Panc1 (cell line): Measurements from ENCODE around the gene ABCC3. TPM values are rescaled to one million over a fixed set of nuclear protein-coding genes. Genes with fewer than 3 reads are reported as not detected.
A peak's percentile ranks its signal among the peaks of the same experiment; 100 is the strongest.

ENCODE experiments used
- ATAC-seq: fragments of 200-7000 bp; cut with Tn5 transposase; 2 replicates; pipeline ENCODE4 v1.9.1; 2020; ENCODE audit warnings: mild to moderate bottlenecking, moderate library complexity
- BruUV-seq: library from RNA; stranded (reverse); fragments of 400-500 nt; replicated peaks from 2 replicates; lab custom pipeline; 2021; lab: Mats Ljungman, UMichigan
- CTCF ChIA-PET: fragments of 300-600 bp; sonication (Branson Sonifier 250); formaldehyde crosslinking; loops from one replicate; lab custom pipeline; 2022; ENCODE audit warnings: antibody characterized with exemption; lab: Charles Lee
- POLR2A ChIA-PET: fragments of 300-600 bp; sonication (Branson Sonifier 250); formaldehyde crosslinking; loops from one replicate; lab custom pipeline; 2022; ENCODE audit warnings: antibody characterized with exemption; lab: Charles Lee
- DNase-seq: peaks from one replicate; pipeline ENCODE4 v3.0.0-alpha.2; 2010; ENCODE audit warnings: low read depth, low spot score
- H3K27ac ChIP-seq: 2 replicates; pipeline ENCODE4 v1.5.1; 2011; ENCODE audit warnings: mild to moderate bottlenecking, low read length, inconsistent platforms
- H3K27me3 ChIP-seq: fragments of 200-500 bp; sonication (Bioruptor generic); 2 replicates; pipeline ENCODE4 v1.6.0; 2014; ENCODE audit warnings: low read length, inconsistent platforms; ENCODE audit not compliant: control insufficient read depth, insufficient read depth
- H3K36me3 ChIP-seq: fragments of 200-500 bp; sonication (Bioruptor generic); 2 replicates; pipeline ENCODE4 v1.5.1; 2014; ENCODE audit warnings: inconsistent platforms, mild to moderate bottlenecking, low read length, moderate library complexity; ENCODE audit not compliant: control insufficient read depth, insufficient read depth
- H3K4me1 ChIP-seq: 2 replicates; pipeline ENCODE4 v1.5.1; 2011; ENCODE audit warnings: inconsistent platforms, mild to moderate bottlenecking, low read length, moderate library complexity; ENCODE audit not compliant: control insufficient read depth, insufficient read depth
- H3K4me3 ChIP-seq, 2 experiments: 2 replicates each; pipeline ENCODE4 v1.5.1; 2011 to 2012; ENCODE audit warnings: low read depth in 2 of 2, low read length in 2 of 2, mild to moderate bottlenecking in 2 of 2, inconsistent platforms in 1 of 2, moderate library complexity in 1 of 2
- H3K9me3 ChIP-seq: fragments of 200-500 bp; sonication (Bioruptor generic); 2 replicates; pipeline ENCODE4 v1.5.1; 2014; ENCODE audit warnings: low read depth, mild to moderate bottlenecking, inconsistent platforms, low read length, moderate library complexity; ENCODE audit not compliant: control insufficient read depth, insufficient read depth
- POLR2AphosphoS5 ChIP-seq: IDR thresholded peaks from 2 replicates; pipeline ENCODE4 v1.6.1; 2012; ENCODE audit warnings: mild to moderate bottlenecking, low read depth, low read length, moderate library complexity
- REST ChIP-seq, 2 experiments: IDR thresholded peaks; 2 replicates each; pipeline ENCODE4 v1.6.1; 2011 to 2012; ENCODE audit warnings: low read depth in 2 of 2, control low read depth in 1 of 2, low read length in 1 of 2, mild to moderate bottlenecking in 1 of 2, moderate library complexity in 1 of 2; ENCODE audit not compliant: insufficient read depth in 1 of 2
- SIN3A ChIP-seq: IDR thresholded peaks from 2 replicates; pipeline ENCODE4 v1.6.1; 2012; ENCODE audit warnings: low read depth, mild to moderate bottlenecking, low read length, moderate library complexity, borderline replicate concordance; ENCODE audit not compliant: insufficient read depth
- TCF7L2 ChIP-seq: IDR thresholded peaks from 2 replicates; pipeline ENCODE4 v1.6.1; 2011; ENCODE audit warnings: mild to moderate bottlenecking, low read depth, low read length, inconsistent platforms
- in situ Hi-C: cut with HindIII; loops from 2 replicates; pipeline ENCODE4 v1.10.0; 2016; ENCODE audit warnings: low sequenced_read_pairs, low pct_unique_long_range_greater_than_20kb
- intact Hi-C: fragments of 100-400 bp; cut with micrococcal nuclease; formaldehyde crosslinking; loops from one replicate; pipeline ENCODE4 v1.10.0; 2022; ENCODE audit not compliant: unreplicated experiment
- total RNA-seq: library from RNA; stranded (reverse); gene quantifications from one replicate; pipeline ENCODE4 v1.2.1, GENCODE V29; 2021; ENCODE audit not compliant: unreplicated experiment
- TF ChIP-seq, protein P1 (sequence below): fragments of 450-650 bp; IDR thresholded peaks from 2 replicates; pipeline ENCODE4 v1.5.1; 2017; ENCODE audit warnings: mild to moderate bottlenecking

The ABCC3 gene
- total RNA-seq, 1 experiment from 2014 or later = 128 TPM

DNA sequence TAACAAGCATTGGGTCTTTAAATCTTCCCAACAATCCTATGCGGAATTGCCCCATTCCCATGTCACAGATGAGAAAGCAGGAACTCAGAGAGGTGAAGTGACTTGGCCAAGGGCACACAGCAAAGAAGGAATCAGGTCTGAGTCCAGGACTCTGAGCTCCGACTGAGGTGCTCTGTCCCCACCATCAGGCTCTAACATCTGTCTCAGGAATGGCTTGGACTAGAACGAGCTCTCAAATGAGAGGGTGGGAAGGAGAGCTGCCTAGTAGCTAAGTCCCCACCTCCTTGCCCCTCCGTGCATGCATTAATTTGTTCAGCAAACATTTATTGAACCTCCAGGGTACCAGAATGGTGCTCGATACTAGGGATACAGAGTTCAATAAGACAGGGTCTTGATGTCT, 26.7 kb downstream of the ABCC3 start:
- TSS peak; percentile 41 for BruUV-seq
- peaks cover 59% of the 10 kb centered on the region for H3K4me1 ChIP-seq
- in situ Hi-C loops = no loop called here
- H3K9me3 ChIP-seq = no peaks in the 10 kb centered on the region
- peak; percentile 8; the same call in 1 of the 2 replicates for ATAC-seq
- H3K27me3 ChIP-seq = no peaks in the 10 kb centered on the region
- intact Hi-C loops = no loop called here
- peak overlapping the region; percentile 85 for H3K27ac ChIP-seq
- POLR2A ChIA-PET = interaction anchor here (0.5 to 0.8 kb wide), 3 partner anchors 22 to 279 kb away, joined by 3 to 17 read pairs (median 4); no protein-coding TSS in a partner anchor
- TF ChIP-seq SIN3A = no peak
- no peak for TF ChIP-seq TCF7L2
- TF ChIP-seq, protein P1, sequence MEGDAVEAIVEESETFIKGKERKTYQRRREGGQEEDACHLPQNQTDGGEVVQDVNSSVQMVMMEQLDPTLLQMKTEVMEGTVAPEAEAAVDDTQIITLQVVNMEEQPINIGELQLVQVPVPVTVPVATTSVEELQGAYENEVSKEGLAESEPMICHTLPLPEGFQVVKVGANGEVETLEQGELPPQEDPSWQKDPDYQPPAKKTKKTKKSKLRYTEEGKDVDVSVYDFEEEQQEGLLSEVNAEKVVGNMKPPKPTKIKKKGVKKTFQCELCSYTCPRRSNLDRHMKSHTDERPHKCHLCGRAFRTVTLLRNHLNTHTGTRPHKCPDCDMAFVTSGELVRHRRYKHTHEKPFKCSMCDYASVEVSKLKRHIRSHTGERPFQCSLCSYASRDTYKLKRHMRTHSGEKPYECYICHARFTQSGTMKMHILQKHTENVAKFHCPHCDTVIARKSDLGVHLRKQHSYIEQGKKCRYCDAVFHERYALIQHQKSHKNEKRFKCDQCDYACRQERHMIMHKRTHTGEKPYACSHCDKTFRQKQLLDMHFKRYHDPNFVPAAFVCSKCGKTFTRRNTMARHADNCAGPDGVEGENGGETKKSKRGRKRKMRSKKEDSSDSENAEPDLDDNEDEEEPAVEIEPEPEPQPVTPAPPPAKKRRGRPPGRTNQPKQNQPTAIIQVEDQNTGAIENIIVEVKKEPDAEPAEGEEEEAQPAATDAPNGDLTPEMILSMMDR = no peak
- TF ChIP-seq REST (IDR thresholded peaks at IDR 0.05; ENCODE audit: insufficient read depth in 1 of 2, low read depth in 2 of 2, low read length in 1 of 2) = no peak
- TF ChIP-seq POLR2AphosphoS5 = no peak
- DNase-seq = no peak
- H3K4me3 ChIP-seq = no peak overlapping the region
- no peaks in the 10 kb centered on the region for H3K36me3 ChIP-seq
- CTCF ChIA-PET = interaction anchor here (0.6 to 1.5 kb wide), 5 partner anchors 22 to 44 kb away, joined by 4 to 8 read pairs (median 5); no protein-coding TSS in a partner anchor

- DNase-seq = peak; percentile 79
- ChIA-PET POLR2A (interaction anchor here (0.7 to 0.9 kb wide), 3 partner anchors 11 to 23 kb away, joined by 4 to 6 read pairs (median 4); no protein-coding TSS in a partner anchor), CTCF (interaction anchor here (0.6 to 1.5 kb wide), 3 partner anchors 10 to 31 kb away, joined by 4 to 6 read pairs (median 6); no protein-coding TSS in a partner anchor)
- ATAC-seq = peak; percentile 78
- no peaks in the 10 kb centered on the region for H3K9me3 ChIP-seq
- H3K4me3 ChIP-seq = no peak overlapping the region
- TF ChIP-seq TCF7L2 (no peak), POLR2AphosphoS5 (no peak; the same call in none of the 2 replicates), REST (IDR thresholded peaks at IDR 0.05; ENCODE audit: insufficient read depth in 1 of 2, low read depth in 2 of 2, low read length in 1 of 2) (no peak), SIN3A (no peak)
- no peaks in the 10 kb centered on the region for H3K27me3 ChIP-seq
- peak overlapping the region; percentile 85 for H3K27ac ChIP-seq
- intact Hi-C loops = no loop called here
- BruUV-seq = no TSS peak
- no peaks in the 10 kb centered on the region for H3K36me3 ChIP-seq
- H3K4me1 ChIP-seq = peaks cover 59% of the 10 kb centered on the region
- in situ Hi-C loops = no loop called here
Measured at GRCh38 chr17:50661795-50662391, 27.2 kb downstream of the ABCC3 start.
